Endothelial cell of umbilical vein (primary cell): Measurements from ENCODE around the gene MTERF4. TPM values are rescaled to one million over a fixed set of nuclear protein-coding genes. Genes with fewer than 3 reads are reported as not detected.

Source experiments
- BruUV-seq: library from RNA; stranded (reverse); fragments of 400-500 nt; replicated peaks from 2 replicates; lab custom pipeline; 2021; lab: Mats Ljungman, UMichigan
- CTCF ChIA-PET: fragments of 300-600, 350-600 bp; sonication (Branson Sonifier 250); formaldehyde crosslinking; loops from one replicate; lab custom pipeline; 2021; ENCODE audit warnings: antibody characterized with exemption, inconsistent platforms; lab: Charles Lee
- POLR2A ChIA-PET: fragments of 300-600, 350-600 bp; sonication (Branson Sonifier 250); formaldehyde crosslinking; loops from one replicate; lab custom pipeline; 2021; ENCODE audit warnings: antibody characterized with exemption, inconsistent platforms; lab: Charles Lee
- DNase-seq: peaks from one replicate; pipeline ENCODE4 v3.0.0-alpha.2; 2011; ENCODE audit warnings: low read depth, low spot score
- FAIRE-seq: peaks from 2 replicates; lab custom pipeline; 2011; peaks lifted over from hg19 to GRCh38; lab: Jason Lieb, UNC
- H2AFZ ChIP-seq: 2 replicates; pipeline ENCODE4 v1.6.0; 2012; ENCODE audit warnings: low read depth, low read length, control low read depth, inconsistent platforms
- H3K27ac ChIP-seq: 2 replicates; pipeline ENCODE4 v1.5.1; 2011; ENCODE audit warnings: low read depth, mild to moderate bottlenecking, control low read depth, low read length, moderate library complexity; ENCODE audit not compliant: insufficient read depth
- H3K27me3 ChIP-seq, 2 experiments: 2 replicates each; pipeline versions ENCODE4 v1.6.0 to v1.6.1; 2011; ENCODE audit warnings: low read length in 2 of 2, mixed read lengths in 1 of 2; ENCODE audit not compliant: control insufficient read depth in 2 of 2, insufficient read depth in 2 of 2
- H3K36me3 ChIP-seq, 2 experiments: 2 replicates in 1 of 2; 3 replicates in 1 of 2; pipeline ENCODE4 v1.5.1; 2011; ENCODE audit warnings: low read length in 2 of 2, mild to moderate bottlenecking in 1 of 2, moderate library complexity in 1 of 2; ENCODE audit not compliant: control insufficient read depth in 2 of 2, insufficient read depth in 2 of 2; ENCODE audit errors: extremely low read depth in 1 of 2
- H3K4me1 ChIP-seq: 3 replicates; pipeline ENCODE4 v1.5.1; 2011; ENCODE audit warnings: mild to moderate bottlenecking, low read length; ENCODE audit not compliant: control insufficient read depth, insufficient read depth; ENCODE audit errors: extremely low read depth
- H3K4me2 ChIP-seq: 2 replicates; pipeline ENCODE4 v1.6.1; 2011; ENCODE audit warnings: low read length, control low read depth, mixed read lengths; ENCODE audit not compliant: insufficient read depth
- H3K4me3 ChIP-seq, 3 experiments: fragments of 200-600 bp in 1 of 3; sonication (generic), shearing (Covaris generic) in 1 of 3; replicated peaks in 1 of 3; 2 replicates each; pipeline ENCODE4 v1.5.1; 2011 to 2016; ENCODE audit warnings: control low read depth in 3 of 3, low read length in 3 of 3, mild to moderate bottlenecking in 2 of 3, inconsistent platforms in 1 of 3, low read depth in 1 of 3, moderate library complexity in 1 of 3; ENCODE audit not compliant: insufficient read depth in 1 of 3
- H3K79me2 ChIP-seq: 2 replicates; pipeline ENCODE4 v1.6.0; 2012; ENCODE audit warnings: low read length, inconsistent platforms; ENCODE audit not compliant: control insufficient read depth, insufficient read depth
- H3K9ac ChIP-seq: replicated peaks from 2 replicates; pipeline ENCODE3; 2011; ENCODE audit warnings: low read length, control low read depth; ENCODE audit not compliant: insufficient read depth; ENCODE audit errors: extremely low read depth
- H3K9me1 ChIP-seq: replicated peaks from 3 replicates; pipeline ENCODE4 v1.6.0; 2011; ENCODE audit warnings: mild to moderate bottlenecking, low read length; ENCODE audit not compliant: control insufficient read depth, insufficient read depth; ENCODE audit errors: extremely low read depth
- H3K9me3 ChIP-seq: replicated peaks from 2 replicates; pipeline ENCODE4 v1.5.1; 2012; ENCODE audit warnings: low read length, inconsistent platforms; ENCODE audit not compliant: control insufficient read depth, insufficient read depth
- H4K20me1 ChIP-seq: replicated peaks from 2 replicates; pipeline ENCODE3; 2011; ENCODE audit warnings: mild to moderate bottlenecking, low read length; ENCODE audit not compliant: control insufficient read depth, insufficient read depth; ENCODE audit errors: extremely low read depth
- CTCF ChIP-seq, 2 donors: IDR thresholded peaks; 1 replicate in 1 of 2; 2 replicates in 1 of 2; pipeline ENCODE4 v1.5.1; 2011; ENCODE audit warnings: low read length in 2 of 2, mild to moderate bottlenecking in 2 of 2, moderate library complexity in 2 of 2, control low read depth in 1 of 2, inconsistent platforms in 1 of 2, low read depth in 1 of 2; ENCODE audit not compliant: insufficient read depth in 1 of 2; ENCODE audit errors: extremely low read depth in 1 of 2
- EZH2 ChIP-seq: IDR thresholded peaks from 2 replicates; pipeline ENCODE4 v1.6.1; 2012; ENCODE audit warnings: borderline replicate concordance, low read depth, mild to moderate bottlenecking, moderate library complexity, low read length, inconsistent platforms; ENCODE audit not compliant: severe bottlenecking
- MYC ChIP-seq: IDR thresholded peaks from one replicate; pipeline ENCODE4 v1.6.1; 2011; ENCODE audit warnings: mild to moderate bottlenecking, low read depth, low read length
- POLR2A ChIP-seq: IDR thresholded peaks from 2 replicates; pipeline ENCODE4 v1.6.1; 2012; ENCODE audit warnings: low read depth, mild to moderate bottlenecking, control low read depth, low read length
- dilution Hi-C: fragments of 300-500 bp; cut with MboI; formaldehyde crosslinking; loops from one replicate; pipeline ENCODE4 v1.15.0; 2019; ENCODE audit warnings: low sequenced_read_pairs; ENCODE audit not compliant: extremely low pct_ligation_motif_present
- intact Hi-C: fragments of 100-400 bp; cut with micrococcal nuclease; formaldehyde crosslinking; loops from one replicate; pipeline ENCODE4 v1.10.0; 2022
- polyA plus RNA-seq, 4 experiments: library from polyadenylated mRNA; depleted of rRNA in 3 of 4; stranded (reverse) in 3 of 4; unstranded in 1 of 4; fragments of >200 nt; gene quantifications; 2 replicates each; pipeline versions ENCODE4 v1.2.1 to v1.2.3, GENCODE V29; 2011 to 2012; ENCODE audit warnings: missing spikeins in 1 of 4
- total RNA-seq: library from RNA; stranded (reverse); gene quantifications from 2 replicates; pipeline ENCODE4 v1.2.3, GENCODE V29; 2021

MTERF4 gene
- total and polyA plus RNA-seq, 2 donors (not counting 3 experiments of a cell fraction or from before 2014, with no cell fraction given): 14.7 to 27.3 TPM

GRCh38 chr2:241120440-241120839, 18.4 kb upstream of the MTERF4 start:
- ChIA-PET POLR2A (no interaction called here), CTCF (no interaction called here)
- DNase-seq (no peak), FAIRE-seq (no peak)
- Histone ChIP-seq H3K4me2 (no peak overlapping the region), H3K4me1 (no peaks in the 10 kb centered on the region), H3K9me3 (no peaks in the 10 kb centered on the region), H3K36me3 (peaks cover 0 to 2% of the 10 kb centered on the region in 2 experiments), H3K27ac (no peak overlapping the region), H3K9me1 (no peaks in the 10 kb centered on the region), H2AFZ (no peak overlapping the region), H3K79me2 (no peaks in the 10 kb centered on the region), H3K9ac (no peak overlapping the region), H4K20me1 (no peaks in the 10 kb centered on the region), H3K27me3 (no peaks in the 10 kb centered on the region), H3K4me3 (no peak overlapping the region)
- no TSS peak for BruUV-seq
- dilution Hi-C loops (no loop called here), intact Hi-C loops (no loop called here)
- TF ChIP-seq EZH2 (no peak), POLR2A (no peak)

DNA sequence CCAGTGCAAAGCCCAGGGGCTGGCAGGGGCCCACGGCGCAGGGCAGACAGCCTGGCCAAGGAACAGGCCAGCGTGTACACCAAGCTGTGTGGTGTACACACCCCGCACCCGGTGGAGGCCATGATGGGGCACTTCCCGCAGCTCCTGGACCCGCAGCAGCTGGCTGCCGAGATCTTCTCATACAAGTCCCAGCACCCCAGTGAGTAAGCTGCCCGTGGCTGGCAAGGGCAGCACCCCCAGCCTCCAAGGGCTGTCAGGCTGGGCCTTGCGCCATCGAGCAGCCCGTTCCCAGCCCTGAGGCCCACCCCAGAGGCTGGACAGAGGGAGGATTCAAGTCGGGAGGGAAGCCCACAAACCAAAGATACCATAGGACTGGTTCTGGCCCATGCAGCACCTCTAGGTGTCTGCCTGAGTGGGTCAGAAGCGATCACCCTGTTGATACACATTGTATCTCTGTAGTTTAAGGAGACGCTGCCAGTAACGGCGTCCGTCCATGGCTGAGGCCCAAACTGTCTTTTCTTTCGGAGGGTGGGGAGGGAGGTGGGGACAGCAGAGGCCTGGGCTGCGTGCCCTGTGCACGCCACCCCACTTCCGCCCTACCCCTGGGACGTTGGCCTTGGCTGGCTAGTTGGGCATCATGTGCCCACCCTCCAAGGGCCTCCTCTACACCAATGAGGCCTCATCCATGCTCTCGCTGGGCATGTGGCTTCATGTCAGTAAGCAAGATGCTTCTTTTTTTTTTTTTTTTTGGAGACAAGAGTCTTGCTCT, 16.8 kb upstream of the MTERF4 start:
- no peak overlapping the region for H2AFZ ChIP-seq
- no peaks in the 10 kb centered on the region for H3K27me3 ChIP-seq
- no peaks in the 10 kb centered on the region for H3K9me1 ChIP-seq
- no peak overlapping the region for H3K9ac ChIP-seq
- dilution Hi-C loops (no loop called here), intact Hi-C loops (no loop called here)
- H3K79me2 ChIP-seq: no peaks in the 10 kb centered on the region
- no TSS peak for BruUV-seq
- H3K27ac ChIP-seq: no peak overlapping the region
- FAIRE-seq (no peak), DNase-seq (no peak)
- POLR2A ChIA-PET: no interaction called here
- no peaks in the 10 kb centered on the region for H3K4me1 ChIP-seq
- CTCF ChIA-PET: no interaction called here
- no peaks in the 10 kb centered on the region for H4K20me1 ChIP-seq
- H3K9me3 ChIP-seq: no peaks in the 10 kb centered on the region
- no peak overlapping the region for H3K4me2 ChIP-seq
- no peak for TF ChIP-seq MYC
- no peak for TF ChIP-seq CTCF (IDR thresholded peaks at IDR 0.05; ENCODE audit: extremely low read depth in 1 of 2, insufficient read depth in 1 of 2, low read depth in 1 of 2, low read length in 2 of 2)
- peaks cover 0 to 2% of the 10 kb centered on the region in 2 experiments for H3K36me3 ChIP-seq
- H3K4me3 ChIP-seq: no peak overlapping the region
